GM19397 (cell line): ENCODE measurements around the gene PDK4.
"Not testable (repeated sequence)": the region's sequence is repeated elsewhere in the genome, so short reads cannot be mapped to it uniquely, and the experiment has no call there.

Experiments used
- ATAC-seq: cut with Tn5 transposase; IDR thresholded peaks from one replicate; pipeline ENCODE4 v1.9.1; 2021; ENCODE audit warnings: mild to moderate bottlenecking, moderate library complexity; ENCODE audit not compliant: unreplicated experiment

Gene PDK4

DNA sequence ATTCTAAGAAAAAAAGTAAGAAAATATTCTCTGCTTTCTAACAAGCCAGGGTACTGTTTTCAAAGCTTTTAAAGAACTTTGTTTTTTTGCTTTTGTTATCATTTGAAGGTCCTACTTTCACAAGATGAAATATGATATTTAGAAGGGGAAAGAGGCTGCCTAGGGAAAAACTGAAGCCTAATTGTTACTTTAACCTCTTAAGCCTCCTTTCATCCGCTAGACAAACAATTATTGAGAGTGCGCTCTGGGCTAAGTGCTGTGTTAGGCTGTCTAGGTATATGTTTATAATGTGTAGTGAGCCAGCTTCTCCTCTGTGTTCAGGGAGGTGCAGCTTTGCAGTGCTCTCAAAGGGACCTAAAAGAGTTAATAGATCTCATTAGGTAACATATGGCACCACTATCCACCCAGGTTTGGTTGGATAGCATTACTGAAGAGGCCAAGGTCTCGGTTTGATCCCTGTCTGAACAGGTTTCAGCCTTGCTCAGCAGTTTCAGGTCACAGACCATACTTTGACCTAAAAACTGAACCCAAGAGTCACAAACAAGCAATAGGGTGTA is 17.9 kb downstream of the PDK4 start:
- ATAC-seq = no peak

DNA sequence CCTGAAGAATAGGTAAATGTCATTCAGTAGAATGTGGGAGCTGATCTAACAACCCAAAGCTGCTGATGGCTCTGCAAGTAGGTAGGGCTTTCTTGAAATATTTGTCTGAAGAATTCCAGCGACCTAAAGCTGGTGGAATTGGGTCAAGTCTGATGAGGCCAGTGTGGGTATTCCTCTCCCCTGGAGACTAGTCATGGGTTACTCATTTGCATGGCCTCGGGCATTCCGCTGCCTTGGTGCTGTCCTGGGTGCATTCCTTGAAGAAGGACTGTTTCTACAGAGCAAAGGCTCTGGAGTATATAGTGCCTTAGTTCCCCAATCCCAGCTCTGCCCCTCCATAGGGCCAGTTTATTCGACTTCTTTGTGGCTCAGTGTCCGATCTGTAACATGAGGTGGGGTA is 19.2 kb downstream of the PDK4 start:
- no peak for ATAC-seq

DNA sequence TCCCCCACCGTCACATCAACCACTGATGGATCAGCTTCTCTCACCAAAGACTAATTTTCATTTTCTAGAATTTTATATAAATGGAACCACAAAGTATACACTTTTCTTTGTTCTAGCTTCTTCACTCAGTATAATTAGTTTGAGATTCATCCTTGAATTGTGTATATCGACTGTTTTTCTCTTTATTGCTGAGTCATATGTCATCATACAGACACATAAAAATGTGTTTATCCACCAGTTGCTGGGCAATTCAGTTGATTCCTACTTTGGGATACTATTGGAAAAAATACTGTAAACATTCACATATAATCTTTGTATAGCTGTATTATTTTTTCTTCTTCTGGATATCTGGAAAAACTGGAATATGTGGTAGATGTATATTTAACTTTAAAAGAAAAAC is 26.6 kb downstream of the PDK4 start:
- no peak for ATAC-seq

DNA sequence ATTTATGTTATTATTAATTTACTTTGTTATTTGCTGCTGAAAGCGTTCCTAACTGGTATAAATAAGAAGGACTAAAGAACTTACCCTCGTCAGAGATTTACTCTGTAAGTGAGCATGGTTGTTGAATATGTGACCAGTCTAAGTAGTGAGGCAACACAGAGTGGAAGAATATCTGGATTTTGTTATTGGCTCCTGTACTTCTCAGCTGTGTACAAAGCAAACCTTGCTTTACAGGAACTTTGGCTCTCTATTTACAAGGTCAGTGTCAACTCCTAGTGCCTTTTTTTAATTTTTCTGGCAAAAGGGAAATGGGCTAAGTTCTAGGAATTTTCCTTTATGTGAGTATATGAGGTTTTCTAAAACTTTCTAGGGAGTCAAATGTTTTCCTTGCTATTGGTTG is 35.6 kb downstream of the PDK4 start:
- ATAC-seq = no peak

DNA sequence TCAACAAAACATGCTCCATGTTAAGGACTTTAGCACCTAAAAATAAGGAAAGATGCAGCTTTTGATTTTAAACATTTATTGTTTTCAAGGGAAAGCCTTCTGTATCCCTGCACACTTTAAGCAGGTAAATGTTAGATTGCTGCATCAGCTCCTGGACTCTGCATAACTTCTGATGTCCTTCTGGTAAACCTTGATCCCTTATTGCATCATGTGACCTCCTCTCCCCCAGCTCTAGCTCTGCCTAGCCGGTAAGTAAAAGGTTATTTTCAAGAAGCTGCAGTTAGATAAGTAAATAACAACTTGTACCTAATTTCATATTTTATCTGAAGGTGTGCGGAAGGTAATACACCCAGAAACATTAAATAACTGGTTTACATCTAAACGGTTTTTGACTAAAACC is 37.5 kb downstream of the PDK4 start:
- no peak for ATAC-seq

DNA sequence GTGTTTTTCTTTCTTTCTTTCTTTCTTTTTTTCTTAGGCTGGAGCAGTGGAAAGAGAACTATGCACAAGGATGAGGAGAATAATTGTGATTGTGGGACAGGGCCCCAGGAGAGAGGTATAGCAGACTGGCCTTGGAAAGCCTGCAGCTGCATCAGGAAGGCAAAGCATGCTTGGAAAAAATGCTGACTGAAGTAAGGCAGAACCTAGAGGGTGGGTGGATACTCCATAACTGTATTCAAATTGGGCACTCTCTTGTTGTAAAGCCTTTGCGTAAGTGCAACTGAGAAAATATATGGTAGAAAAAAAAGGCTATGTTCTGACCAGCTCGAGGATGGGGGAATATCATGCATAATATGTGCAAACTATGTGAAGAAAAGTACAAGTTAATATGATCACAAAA is 39.5 kb downstream of the PDK4 start:
- ATAC-seq = no peak

DNA sequence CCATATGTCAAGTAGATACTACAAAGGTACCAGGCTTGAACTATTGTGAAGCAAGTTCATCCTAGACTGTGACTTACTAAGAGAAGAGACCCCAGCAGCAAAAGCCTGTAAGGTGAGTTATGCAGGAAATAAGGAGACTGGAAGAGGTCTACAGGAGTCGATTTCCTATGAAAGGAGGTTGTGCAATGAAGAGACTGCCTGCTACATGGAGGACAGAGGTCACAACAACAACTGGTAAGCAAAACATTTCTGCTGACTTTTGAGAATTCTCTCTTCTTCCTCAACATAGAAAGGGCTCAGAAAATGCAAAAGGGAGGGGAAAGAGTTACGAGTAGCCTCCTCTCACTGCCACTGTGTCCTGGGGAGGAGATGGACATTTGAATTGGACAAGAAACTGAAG is 42.4 kb downstream of the PDK4 start:
- no peak for ATAC-seq

DNA sequence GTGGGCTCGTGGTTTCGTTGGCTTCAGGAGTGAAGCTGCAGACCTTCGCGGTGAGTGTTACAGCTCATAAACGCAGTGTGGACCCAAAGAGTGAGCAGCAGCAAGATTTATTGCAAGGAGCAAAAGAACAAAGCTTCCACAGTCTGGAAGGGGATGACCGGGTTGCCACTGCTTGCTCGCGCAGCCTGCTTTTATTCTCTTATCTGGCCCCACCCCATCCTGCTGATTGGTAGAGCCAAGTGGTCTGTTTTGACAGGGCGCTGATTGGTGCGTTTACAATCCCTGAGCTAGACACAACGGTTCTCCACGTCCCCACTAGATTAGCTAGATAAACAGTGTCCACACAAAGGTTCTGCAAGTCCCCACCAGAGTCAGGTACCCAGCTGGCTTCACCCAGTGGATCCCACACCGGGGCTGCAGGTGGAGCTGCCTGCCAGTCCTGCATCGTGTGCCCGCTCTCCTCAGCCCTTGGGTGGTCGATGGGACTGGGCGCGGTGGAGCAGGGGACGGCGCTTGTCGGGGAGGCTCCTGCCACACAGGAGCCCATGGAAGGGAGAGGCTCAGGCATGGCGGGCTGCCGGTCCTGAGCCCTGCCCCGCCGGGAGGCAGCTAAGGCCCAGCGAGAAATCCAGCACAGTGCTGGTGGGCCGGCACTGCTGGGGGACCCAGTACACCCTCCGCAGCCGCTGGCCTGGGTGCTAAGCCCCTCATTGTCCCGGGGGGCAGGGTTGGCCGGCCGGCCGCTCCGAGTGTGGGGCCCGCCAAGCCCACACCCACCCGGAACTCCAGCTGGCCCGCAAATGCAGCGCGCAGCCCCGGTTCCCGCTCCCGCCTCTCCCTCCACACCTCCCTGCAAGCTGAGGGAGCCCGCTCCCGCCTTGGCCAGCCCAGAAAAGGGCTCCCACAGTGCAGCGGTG is 44.0 kb downstream of the PDK4 start:
- not testable (repeated sequence) for ATAC-seq

DNA sequence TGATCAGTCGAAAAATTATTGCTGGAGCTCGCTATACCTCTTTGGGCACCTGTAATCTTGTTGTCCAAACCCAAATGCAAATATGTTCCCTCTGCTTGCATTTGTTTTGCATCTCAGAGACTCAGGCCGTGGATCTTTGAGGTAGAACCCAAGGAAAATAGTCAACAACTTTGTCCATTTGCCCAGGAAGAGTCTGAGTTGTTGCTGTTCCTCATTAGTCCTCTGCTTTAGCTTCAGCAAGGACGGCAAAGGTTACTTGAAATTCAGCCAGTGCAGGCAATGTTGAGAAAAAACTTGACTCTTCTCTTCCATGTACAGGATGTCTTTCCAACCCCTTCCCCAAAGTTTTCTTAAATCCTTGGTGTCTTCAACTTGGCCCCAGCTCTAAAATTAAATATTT is 45.8 kb downstream of the PDK4 start:
- no peak for ATAC-seq

DNA sequence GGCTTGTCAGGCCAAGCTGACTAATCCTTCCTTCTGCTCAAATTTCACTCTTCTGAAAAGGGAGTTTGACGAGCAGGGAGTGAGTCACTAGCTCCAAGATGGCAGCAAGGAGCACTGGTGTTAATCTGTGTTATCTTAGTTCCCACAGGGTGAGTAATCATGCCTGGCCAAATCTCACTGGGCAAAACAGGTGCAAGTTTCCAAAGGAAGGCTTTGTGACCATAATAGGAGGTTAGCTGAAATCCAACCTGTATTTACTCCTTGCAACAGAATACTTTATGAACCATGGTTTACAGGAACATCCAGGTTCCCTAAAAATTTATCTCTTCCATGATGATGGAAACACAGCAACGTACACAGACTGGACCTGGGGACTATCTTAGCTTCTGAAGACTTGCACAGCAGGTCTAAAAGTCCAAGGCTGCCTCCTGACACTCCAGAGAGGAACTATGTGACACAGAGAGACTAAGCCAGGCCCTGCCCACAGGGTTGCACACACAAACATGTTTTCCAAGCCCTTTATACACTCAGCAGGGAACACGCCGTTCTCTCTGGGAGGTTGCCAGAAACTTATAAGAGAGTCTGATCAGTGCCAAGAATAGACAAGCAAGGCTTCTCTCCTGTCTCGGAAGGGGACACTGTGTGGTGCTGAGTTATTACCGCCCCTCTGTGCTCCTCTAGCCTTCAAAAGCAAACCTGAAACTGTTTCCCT is 46.3 kb downstream of the PDK4 start:
- no peak for ATAC-seq

DNA sequence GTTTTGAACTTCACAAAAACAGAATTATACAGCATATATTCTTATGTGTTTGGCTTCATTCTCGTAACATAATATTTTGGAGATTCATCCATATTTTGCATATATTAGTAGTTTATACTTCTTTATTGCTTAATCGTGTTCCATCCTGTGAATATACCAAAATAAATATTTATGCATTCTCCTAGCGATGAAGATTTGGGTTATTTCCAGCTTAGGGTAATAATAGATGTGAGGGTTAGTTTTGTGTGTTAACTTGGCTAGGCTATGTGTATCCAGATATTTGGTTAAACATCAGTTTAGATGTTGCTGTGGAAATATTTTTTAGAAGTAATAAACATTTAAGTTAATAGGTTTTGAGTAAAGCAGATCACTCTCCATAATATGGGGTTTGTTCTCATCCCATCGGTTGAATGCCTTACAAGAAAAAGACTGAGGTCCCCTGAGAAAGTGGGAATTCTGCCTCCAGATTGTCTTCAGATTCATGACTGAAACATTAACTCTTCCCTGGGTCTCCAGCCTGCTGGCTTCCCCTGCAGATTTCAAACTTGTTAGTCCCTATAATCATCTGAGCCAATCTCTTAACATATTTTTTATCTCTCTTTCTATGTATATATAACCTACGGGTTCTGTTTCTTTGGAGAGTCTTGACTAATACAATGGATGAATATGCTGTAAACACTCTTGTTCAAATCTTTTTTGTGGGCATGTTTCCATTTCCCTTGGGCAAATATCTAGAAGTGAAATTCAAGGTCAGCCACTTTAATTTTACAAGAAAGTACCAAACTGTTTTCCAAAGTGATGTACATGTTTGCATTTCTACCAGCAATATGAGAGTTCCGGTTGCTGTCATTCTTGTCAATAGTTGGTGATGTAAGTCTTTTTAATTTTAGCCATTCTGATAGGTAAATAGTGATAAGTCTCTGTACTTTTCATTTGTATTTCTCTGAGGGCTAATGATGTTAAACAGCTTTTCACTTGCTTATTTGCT is 48.7 kb downstream of the PDK4 start:
- no peak for ATAC-seq

DNA sequence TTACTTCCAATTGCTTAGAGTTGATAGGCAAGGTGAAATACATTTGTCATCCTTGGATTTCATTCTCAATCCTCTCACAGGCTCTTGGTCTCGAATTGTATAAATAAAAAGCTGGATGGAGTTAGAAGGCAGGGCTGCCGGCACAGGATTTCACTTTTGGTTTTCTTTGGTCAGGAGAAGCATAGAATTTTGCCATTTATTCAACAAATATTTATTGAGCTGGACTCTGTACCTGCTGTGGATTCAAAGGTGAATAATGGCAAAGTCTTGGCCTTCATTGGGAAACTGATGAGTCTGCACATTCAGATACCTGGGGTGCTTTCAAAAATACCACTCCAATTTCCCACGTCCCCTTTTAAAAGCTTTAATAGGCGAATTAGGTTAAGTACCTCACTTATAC is 49.7 kb downstream of the PDK4 start:
- ATAC-seq = no peak

DNA sequence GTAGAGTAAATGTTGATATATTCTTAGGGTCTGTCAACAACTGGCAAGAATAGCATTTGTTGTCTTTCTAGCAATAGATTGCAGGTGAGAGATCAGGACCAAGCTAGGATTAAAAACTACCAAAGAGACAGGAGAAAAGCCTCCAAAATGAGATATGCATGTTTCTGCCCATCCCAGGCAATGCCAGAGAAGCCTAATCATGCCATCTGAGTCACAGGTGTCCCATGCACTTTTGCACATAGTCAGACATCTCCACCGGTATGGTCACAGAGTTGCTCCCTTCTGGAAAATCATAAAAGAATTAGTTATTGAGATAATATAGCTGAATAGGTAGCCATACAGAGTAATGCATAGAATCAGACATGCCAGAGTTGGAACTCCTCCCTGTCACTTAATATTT is 50.6 kb downstream of the PDK4 start:
- ATAC-seq = no peak

DNA sequence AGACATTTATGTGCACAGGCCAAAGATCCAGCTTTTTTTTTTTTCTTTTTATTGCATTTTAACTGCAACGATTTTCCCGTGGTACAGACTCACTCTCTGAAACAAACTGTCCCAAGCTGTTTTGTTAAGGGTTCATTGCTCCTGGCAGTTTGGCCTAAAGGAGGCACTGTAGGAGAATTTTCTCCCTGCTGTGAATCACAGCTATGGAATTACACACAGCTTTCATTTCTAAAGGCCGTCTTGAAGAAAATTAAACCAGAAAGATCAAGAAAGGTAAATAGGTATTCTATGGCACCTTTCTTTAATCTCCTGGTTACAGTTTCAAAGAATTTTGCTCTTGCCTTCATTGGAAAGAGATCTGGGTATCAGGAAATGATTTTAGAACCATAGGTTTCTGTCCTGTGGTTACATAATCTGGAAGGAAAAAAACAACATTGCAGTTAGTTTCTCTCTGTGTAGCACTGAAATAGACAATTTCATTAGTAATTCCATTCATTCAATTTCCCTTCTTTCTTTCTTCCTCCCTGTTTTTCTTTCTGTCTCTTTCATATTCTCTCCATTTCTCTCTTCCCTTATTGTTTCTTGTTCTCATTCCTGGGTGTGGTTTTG is 51.2 kb downstream of the PDK4 start:
- no peak for ATAC-seq

DNA sequence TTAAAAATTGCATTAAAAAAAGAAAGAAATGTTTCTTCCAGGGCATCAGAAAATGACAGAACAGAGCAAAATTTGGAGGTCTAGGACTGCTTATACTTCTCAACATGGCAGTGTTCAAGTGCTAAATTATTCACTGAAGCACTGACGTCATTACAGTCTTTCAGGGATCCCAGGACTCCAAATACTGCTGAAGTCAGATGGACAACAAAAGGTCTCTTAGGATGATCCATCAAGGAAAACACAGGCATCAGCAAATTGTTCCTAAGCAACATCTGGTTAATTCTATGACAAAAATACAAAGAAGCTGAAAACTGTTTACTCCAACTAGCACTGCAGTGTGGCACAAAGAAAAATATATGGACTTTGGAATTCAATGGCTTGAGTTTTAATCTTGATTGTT is 52.1 kb downstream of the PDK4 start:
- no peak for ATAC-seq

DNA sequence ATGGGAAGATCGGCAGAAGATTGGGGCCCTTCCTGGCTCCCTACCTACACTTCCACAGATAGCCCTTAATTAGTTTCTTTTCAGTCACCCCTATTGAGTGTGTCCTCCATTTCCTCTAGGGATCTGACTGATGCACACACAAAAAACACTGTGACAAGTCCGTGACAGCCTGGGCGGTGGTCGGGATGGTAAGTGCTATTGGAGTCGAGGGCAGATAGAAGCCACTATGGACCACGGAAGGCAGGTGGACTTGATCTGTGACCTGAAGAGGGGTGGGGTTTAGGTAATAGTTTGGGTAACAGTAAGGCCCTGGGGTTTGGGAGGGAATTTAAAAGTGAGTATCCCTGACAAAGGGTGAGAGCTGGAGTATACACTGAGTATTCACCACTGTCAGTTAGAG is 53.0 kb downstream of the PDK4 start:
- ATAC-seq = no peak

DNA sequence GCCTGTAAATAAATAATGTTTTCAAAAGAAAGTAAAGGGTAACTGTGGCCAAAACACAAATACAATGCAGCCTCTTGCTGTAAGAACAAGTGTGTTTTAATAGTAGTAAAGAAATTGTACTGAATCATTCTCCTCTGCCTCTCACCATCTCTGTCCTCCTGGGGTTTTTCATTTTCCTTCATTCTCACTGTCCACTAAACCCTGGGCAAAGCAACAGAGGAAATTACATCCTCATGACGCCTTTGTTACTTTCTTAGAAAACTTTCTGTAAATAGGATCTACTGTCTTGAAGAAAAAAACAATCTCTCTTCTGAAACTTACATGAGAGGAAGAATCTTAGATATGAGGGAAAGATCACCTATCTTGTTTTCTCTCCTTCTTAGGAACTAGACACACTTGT is 56.0 kb downstream of the PDK4 start:
- no peak for ATAC-seq

DNA sequence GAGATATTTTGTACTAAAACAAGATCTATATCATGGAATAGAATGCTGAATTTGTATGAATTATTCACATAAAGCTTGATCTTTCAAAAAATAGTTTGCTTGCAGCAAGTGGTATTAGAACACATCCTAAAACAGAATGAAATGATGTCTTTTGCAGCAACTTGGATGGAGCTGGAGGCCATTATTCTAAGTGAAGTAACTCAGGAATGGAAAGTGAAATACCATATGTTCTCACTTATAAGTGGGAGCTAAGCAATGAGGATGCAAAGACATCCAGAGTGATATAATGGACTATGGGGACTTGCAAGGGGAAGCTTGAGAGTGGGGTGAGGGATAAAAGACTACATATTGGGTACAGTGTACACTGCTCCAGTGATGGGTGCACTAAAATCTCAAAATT is 56.9 kb downstream of the PDK4 start:
- ATAC-seq = no peak

DNA sequence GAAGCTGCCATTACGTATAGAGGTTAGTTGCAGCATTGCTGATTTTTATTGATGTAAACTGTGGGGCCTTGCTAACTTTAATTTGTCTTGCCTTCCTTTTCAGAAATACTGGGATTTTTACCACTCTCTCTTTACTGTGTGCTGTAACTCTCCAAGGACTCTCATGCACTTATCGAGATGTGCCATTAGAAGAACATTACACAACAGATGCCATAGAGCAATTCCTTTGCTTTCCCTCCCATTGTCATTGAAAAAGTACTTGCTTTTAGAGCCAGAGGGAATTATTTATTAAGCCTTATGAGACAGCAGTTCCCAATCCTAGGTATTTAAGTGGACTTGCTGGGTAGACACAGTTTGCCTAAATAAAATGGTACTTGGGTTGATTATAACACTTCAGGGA is 58.8 kb downstream of the PDK4 start:
- no peak for ATAC-seq

DNA sequence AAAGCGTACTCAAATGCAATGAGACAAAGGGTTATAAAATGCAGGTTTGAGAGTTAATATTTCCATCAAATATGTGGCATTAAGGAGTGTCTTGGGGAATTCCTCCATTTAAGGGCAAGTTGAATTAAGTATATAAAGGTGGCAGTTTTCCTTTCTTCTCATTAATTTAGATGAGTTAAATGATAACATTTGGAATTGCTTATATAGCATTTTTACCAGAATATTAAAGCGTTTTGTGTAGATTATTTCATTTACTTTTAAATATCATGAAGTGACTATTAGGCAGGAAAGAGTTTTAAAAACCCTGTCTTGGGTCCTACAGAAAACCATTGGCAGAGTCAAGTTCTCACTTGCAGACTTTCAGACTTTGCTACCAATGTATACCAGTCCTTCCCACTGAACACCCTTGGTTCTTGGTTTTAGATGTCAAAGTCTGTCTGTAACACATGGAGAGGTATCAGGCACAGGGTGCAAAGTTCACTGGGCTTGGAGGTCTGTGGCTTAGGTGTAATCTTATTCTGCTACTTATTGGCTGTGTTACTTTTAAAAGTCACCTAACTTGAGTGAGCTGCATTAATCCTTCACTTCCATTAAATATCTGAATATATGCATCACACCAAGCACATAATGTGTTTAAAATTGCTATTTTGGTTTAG is 59.5 kb downstream of the PDK4 start:
- no peak for ATAC-seq
